ENCODE results near the gene CEACAM16.
"Not testable (repeated sequence)": the region's sequence is repeated elsewhere in the genome, so short reads cannot be mapped to it uniquely, and the experiment has no call there.

CEACAM16 gene

GRCh38 chr19:44704982-44705381 lies 6.0 kb downstream of the CEACAM16 start:
- no peak for DNase-seq

GRCh38 chr19:44705502-44706010 lies 6.6 kb downstream of the CEACAM16 start:
- DNase-seq, result no peak

- DNase-seq, result no peak
Measured at GRCh38 chr19:44706506-44707236, 7.7 kb downstream of the CEACAM16 start.

DNA sequence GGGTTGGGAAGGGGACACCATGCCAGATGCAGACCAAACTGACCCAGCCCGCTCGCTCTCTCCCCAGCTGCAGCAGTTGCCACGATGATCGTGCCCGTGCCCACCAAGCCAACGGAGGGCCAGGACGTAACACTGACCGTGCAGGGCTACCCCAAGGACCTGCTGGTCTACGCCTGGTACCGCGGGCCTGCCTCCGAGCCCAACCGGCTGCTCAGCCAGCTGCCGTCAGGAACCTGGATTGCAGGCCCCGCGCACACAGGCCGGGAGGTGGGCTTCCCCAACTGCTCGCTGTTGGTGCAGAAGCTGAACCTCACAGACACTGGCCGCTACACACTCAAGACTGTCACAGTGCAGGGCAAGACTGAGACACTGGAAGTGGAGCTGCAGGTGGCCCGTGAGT lies 8.8 kb downstream of the CEACAM16 start:
- no peak for DNase-seq

DNA sequence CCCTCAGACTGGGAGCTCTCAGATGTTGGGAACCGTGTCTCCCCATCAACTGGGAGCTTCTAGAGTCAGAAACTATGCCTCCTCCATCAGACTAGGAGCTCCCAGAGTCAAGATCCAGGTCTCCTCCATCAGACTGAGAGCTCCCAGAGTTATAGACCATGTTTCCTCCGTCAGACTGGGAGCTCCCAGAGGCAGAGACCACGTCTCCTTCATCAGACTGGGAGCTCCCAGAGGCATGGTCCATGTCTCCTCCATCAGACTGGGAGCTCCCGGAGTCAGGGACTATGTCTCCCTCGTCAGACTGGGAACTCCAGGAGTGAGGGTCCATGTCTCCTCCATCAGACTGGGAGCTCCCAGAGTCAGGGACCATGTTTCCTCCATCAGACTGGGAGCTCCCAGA lies 10.0 kb downstream of the CEACAM16 start:
- DNase-seq, result no peak

- DNase-seq, result not testable (repeated sequence)
Measured at GRCh38 chr19:44709434-44710266, 10.7 kb downstream of the CEACAM16 start.

DNA sequence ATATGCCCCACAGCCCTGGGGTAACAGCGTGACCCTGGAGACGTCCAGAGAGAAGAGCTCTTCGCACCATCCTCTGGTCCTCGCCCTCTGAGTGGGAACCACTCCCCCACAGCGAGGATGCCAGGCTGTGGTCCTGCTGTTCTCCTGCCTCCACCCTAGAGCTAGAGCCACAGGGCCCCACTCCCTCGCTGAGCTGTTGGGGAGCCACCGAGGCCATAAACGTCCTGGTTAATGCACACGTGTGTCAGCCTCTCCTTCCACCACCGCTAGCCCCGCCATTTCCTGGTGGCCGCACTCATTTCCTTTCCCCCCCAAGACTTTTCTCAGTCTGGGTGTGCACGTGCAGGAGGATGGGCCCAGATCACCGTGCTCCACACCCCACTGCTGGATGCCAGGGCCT lies 11.5 kb downstream of the CEACAM16 start:
- no peak for DNase-seq

DNA sequence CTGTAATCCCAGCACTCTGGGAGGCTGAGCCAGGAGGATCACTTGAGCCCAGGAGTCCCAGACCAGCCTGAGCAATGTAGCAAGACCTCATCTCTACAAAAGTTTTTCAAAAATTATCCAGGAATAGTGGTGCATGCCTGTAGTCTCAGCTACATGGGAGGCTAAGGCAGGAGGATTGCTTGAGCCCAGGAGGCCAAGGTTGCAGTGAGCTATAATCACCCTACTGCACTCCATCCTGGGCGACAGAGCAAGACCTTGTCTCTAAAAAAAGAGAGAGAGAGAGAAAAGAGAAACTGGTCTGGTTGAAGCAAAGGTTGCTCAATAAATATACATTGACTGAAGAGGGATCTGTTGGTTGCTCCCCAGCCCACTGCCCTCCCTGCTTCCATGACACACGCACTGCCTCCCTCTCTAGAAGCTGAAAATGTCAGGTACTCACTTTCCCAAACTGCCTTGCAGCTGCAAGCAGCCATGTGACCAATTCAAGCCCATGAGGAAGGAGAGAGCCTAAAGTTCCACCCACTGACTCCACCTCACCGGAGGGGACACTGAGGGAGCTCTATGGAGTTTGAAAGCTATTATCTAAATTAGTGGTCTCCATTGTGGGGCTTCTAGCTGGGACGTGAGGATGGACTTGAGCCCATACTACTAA lies 14.0 kb downstream of the CEACAM16 start:
- DNase-seq, result no peak

GRCh38 chr19:44714597-44715169 lies 15.7 kb downstream of the CEACAM16 start:
- DNase-seq, result no peak

DNA sequence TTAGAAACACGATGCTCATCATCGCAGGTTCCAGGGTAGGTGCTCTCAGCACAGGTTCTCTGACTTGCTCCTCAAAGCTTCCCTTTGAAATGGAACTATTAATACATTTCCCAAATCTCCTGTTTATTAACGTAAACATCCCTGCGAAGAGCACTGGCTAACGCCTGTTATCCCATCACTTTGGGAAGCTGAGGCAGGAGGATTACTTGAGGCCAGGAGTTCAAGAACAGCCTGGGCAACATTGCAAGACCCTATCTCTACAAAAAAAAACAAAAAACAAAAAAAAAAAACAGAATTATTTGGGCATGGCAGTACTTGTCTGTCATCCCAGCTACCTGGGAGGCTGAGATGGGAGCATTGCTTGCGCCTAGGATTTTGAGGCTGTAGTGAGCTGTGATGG lies 18.7 kb downstream of the CEACAM16 start:
- DNase-seq, result no peak

DNA sequence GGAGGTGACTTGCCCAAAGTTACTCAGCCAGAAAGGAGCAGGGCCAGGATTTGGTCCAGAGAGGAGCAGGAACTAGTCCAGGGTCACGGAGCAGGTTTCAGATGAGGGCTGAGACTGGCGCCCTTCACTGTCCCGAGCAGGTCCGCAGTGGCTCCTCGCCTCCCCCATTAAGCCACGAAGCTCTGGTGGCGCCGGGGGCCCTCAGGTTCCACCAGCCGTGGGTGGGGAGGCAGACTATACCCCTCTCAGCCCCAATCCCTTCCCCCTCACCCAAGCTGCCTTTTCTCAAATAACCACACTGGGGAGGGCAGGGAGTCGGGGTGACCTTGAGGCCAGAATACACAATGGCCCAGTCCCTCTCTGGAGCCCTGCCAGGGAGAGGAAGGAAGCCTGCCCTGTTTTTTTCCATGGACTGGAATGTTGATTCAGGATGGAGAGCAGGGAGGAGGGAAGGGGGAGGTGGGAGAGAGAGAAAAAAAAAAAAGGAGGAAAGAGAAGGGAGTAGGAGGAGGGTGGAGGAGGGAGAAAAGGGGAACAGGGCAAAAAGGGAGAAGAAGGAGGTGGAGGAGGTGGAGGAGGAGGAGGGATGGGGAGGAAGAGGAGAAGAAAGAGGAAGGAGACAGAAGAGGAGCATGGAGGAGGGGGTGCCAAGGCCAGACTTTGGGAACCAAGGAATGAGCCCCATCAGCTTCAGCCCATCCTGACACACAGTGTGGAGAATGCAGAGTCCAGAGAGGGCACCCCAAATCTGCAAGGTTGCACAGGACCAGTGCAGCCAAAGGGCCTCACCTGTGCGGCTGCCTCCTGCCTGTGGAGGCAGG lies 19.7 kb downstream of the CEACAM16 start:
- no peak for DNase-seq

- no peak for DNase-seq
Measured at GRCh38 chr19:44719262-44719701, 20.3 kb downstream of the CEACAM16 start.

DNA sequence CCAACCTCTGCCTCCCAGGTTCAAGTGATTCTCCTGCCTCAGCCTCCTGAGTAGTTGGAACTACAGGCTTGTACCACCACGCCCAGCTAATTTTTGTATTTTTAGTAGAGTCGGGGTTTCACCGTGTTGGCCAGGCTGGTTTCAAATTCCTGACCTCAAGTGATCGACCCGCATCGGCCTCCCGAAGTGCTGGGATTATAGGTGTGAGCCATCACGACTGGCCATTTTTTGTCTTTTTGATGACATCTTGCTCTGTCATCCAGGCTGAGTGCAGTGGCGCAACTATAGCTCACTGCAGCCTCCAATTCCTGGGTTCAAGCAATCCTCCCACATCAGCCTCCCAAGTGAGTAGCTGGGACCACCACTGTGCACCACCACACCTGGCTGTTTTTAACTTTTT lies 21.4 kb downstream of the CEACAM16 start:
- not testable (repeated sequence) for DNase-seq

DNA sequence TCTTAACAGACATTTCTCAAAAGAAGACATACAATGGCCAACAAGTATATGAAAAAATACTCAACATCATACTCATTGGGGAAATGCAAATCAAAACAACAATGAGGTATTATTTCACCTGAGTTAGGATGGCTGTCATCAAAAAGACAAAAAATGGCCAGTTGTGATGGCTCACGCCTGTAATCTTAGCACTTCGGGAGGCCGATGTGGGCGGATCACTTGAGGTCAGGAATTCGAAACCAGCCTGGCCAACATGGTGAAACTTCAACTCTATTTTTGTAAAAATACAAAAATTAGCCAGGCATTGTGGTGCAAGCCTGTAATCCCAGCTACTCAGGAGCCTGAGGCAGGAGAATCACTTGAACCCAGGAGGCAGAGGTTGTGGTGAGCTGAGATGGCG lies 22.0 kb downstream of the CEACAM16 start:
- DNase-seq, result no peak

- not testable (repeated sequence) for DNase-seq
Measured at GRCh38 chr19:44721369-44721768, 22.4 kb downstream of the CEACAM16 start.

DNA sequence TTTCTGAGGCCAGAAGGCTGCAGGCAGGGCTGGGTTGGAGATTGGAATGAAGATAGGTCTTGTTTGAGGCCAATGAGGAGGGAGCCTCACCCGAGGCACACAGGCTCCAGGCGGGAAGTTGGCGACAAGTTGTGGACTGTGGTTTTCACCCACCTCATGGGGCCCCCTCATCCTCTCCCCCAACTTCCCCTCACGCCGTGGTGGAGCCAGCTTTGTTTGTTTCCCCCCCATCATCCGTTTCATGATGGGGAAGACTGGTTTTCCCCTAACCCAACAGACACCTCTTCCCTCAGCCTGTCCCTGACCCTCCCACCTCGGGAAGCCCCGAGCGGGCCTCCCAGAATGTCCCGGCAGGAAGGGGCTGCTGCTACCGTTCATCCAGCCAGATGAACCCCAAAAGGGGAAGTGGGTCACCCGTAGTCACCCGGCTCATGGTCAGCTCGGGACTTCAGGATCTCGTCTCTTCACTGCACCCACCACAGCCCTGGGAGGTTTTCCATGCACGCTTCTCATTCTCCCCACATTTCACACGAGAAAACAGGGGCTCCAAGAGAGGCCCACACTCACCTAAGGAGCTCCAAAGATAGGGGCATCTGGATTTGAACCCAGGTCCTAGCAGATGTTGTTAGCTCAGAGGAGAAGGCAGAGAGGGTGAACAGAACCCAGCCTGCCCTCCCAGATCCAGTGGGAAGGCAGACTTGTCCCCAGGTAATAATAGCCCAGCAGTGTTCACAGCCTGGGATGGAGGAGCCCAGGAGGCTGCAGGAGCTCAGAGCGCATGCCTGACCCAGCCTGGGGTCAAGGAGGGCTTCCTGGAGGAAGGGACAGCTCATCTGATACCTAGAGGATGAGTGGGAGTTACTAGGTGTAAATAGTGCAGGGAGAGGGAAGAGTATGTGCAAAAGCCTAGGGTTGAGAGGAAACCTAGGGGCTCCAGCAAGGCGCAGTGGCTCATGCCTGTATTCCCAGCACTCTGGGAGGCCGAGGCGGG lies 23.5 kb downstream of the CEACAM16 start:
- DNase-seq, result peak in 1 of 2 donors; percentile 50

DNA sequence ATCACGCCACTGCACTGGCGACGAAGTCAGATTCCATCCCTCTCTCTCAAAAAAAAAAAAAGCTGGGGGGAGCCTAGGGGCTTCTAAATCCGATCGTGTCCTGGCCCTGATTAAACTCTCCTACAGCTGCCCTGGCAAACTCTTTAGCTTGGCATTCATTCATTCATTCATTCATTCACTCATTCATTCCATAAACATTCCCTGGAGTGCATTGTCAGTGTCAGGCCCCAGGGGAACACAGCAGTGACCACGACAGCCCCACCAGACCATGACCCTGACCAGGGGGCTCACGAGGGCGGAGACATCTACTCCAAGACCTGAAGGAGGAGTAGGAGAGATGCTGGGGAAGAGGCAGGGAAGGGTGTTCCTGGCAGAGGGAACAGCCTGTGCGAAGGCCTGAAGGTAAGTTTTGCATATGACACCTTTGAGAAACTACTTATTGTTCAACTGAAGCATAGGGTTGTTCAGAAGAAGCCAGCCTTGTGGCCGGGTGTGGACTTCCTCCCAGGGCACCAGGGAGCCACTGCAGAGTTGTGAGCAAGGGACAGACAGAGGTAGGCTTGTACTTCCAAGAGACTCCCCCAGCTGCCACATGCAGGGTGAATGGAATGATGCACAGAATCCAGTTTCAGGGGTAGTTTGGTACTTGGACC lies 24.5 kb downstream of the CEACAM16 start:
- peak in 1 of 2 donors; percentile 25 for DNase-seq

DNA sequence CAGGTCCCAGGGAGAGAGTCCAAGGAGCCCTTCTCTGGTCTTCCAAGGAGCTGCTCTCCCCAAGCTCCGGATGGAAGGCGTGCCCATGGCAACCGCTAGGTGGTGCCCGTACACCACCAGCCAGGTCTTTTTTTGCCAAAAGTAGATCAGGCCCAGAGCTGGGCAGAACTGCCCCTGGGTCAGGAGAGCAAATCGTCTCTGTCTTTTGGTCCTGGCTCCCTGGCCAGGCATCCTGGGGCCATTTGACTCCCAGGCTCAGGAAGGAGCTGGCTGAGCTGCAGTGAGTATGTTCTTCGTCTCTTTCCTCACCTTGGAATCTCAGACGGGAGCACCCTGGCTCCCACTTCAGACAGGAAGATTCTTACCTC lies 25.0 kb downstream of the CEACAM16 start:
- DNase-seq, result peak; percentile 84 to 87

DNA sequence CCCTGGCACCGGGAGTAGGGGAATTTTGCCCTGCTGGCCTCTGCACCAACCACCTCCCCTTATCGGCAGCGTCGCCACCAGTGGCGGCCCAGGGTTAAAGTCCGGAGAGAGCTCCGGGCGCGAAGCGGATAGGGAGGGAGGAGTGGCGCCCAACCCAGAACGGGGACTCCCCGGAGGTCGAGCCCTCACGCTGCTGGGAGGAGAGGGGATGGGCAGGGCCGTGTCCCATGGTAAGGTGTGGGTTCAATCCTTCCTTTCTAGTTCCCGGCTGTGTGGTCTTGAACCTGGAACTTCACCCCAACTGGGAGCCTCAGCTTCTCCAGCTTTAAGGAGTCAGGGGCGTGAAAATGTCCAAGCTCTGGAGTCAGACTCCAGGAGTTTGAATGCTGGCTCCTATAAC lies 26.3 kb downstream of the CEACAM16 start:
- DNase-seq, result no peak

- DNase-seq, result no peak
Measured at GRCh38 chr19:44725684-44726083, 26.7 kb downstream of the CEACAM16 start.

Data from CD4-positive, alpha-beta T cell treated with Interferon alpha-2 for 1 hour (primary cell).